Renal cortical epithelial cell (primary cell): Measurements from ENCODE around the gene FAM83G. TPM values are rescaled to one million over a fixed set of nuclear protein-coding genes. Genes with fewer than 3 reads are reported as not detected.
"Not testable (repeated sequence)": the region's sequence is repeated elsewhere in the genome, so short reads cannot be mapped to it uniquely, and the experiment has no call there.

Experiments
- DNase-seq: peaks from one replicate; pipeline ENCODE4 v3.0.0-alpha.2; 2011; ENCODE audit warnings: low read depth
- total RNA-seq: library from RNA; depleted of rRNA; stranded (reverse); fragments of >200 nt; gene quantifications from 2 replicates; pipeline ENCODE4 v1.2.3, GENCODE V29; 2014

FAM83G gene
- total RNA-seq, 1 donor from 2014 or later, result 17.9 TPM

DNA sequence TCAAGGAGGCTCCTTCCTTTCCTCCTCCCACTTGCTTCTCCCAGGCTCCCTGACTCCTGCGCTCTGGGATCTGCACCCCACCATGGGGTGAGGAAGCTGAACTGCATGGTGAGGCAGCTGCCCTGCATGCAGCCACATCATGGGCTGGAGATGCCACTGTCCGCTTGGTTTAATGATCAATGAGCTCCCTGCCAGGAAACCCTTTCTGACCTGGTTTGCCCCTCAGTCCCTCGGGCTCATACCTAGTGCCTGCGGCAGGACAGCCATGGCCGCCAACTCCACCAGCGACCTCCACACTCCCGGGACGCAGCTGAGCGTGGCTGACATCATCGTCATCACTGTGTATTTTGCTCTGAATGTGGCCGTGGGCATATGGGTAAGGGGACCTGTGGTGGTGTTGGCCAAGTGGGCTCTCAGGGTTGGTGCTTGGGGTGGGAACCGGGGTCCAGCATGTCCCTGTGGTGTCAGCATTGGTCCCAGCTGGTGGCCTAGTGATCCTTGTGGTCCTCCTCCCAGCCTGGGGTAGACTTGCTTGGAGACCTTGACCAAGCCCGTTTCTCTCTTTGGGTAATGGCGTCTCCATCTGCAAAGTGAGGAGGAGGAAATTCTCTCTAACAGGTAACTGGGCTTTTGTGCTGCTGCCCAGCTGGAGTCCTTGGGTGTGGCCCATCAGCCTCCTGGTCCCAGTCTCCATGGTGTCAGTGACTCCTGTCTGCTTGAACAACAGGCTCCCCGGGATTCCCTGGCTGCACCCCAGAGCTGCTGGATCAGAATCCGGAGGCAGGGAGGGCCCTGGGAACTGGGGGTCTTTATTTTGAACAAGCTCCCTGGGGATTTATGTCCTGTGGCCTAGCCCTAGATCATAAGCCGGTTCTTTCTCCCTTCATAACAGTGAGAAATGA, 52.4 kb downstream of the FAM83G start, which contains the start of gene SLC5A10:
Gene SLC5A10 (plus strand): TSS at position 225 of the 902 bp plus-strand sequence. CDS start 41 bp downstream, at position 266.
- DNase-seq, result peak; percentile 69

GRCh38 chr17:18950944-18951905, 53.3 kb downstream of the FAM83G start:
- DNase-seq, result peak; percentile 95

- no peak for DNase-seq
Observed at GRCh38 chr17:18950346-18950745, 54.2 kb downstream of the FAM83G start.

GRCh38 chr17:18949566-18949965, 55.0 kb downstream of the FAM83G start:
- DNase-seq, result no peak

GRCh38 chr17:18948476-18949006, 56.0 kb downstream of the FAM83G start:
- no peak for DNase-seq

DNA sequence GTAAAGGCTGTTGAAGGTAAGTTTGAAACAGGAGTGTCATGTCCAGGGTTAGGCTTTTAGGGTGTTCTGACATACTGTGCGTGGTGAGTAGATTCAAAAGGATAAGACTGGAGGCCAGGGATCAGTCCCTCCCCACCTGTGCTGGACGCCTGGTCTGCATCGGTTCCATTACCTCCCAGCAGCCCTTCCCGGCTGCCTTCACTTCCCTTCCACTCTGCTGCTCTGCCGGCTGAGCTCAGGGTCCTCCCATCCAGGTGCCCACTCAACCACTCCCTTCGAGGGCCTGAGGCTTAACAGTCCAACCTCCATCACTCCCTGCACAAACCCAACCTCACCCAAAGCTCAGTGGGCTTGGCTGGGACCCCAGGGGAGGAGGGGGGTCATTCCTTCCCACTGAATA, 56.7 kb downstream of the FAM83G start:
- DNase-seq, result no peak

GRCh38 chr17:18946536-18946935, 58.0 kb downstream of the FAM83G start:
- peak; percentile 35 for DNase-seq

DNA sequence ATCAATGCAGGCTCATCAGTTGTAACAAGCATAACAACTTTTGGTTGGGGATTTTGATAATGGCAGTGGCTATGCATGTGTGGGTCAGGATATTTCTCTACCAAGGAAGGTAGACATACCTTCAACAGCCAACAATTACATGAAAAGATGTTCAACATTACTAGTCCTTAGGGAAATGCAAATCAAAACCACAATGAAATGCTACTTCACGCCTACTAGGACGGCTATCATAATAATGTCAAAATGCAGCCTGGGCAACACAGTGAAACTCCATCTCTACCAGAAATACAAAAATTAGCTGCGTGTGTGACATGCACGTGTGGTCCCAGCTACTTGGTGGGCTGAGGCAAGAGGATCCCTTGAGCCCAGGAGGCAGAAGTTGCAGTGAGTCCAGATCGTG, 59.9 kb downstream of the FAM83G start:
- DNase-seq, result no peak

GRCh38 chr17:18938692-18939023, 65.9 kb downstream of the FAM83G start:
- no peak for DNase-seq

GRCh38 chr17:18937981-18938691, 66.4 kb downstream of the FAM83G start:
- no peak for DNase-seq

DNA sequence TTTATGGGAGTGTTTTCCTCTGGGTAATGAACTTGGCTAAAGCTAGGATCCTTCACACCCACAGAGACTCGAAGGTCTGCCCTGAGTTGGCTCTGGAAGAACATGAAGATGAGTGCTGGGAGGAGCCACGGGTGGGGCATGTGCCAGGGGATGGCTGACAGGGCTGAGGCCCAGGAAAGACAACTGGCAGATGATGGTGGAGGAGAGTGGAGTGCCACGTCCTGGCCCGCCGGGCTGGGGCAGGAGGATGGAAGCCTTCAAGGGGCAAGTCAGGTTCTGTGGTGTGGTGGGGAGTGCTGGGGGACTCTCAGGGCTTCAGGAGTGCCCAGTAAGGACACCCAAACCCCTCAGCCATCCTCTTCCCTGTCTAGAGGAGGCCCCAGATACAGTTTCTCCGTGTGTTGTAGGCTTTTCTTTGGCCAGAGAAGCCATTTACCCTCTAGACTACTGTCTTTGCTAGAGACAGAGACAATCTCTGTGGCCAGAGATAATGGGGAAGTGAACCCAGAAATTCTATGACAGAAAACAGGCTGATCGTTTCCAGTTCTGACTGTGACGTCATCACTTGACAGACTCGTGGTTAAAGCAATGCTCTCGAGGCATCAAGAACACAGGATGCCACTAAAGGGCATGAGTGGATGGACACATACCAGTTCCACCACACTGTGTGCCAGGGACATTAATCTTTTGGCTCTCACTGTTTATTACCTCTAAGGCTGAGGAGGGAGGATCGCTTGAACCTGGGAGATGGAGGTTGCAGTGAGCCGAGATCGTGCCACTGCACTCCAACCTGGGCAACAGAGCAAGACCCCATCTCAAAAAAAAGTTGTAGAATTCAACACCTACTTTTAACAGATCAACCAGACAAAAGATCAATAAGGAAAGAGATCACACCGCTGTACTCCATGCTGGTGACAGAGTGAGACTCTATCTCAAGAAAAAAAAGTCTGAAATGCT, 71.2 kb downstream of the FAM83G start:
- DNase-seq, result no peak

DNA sequence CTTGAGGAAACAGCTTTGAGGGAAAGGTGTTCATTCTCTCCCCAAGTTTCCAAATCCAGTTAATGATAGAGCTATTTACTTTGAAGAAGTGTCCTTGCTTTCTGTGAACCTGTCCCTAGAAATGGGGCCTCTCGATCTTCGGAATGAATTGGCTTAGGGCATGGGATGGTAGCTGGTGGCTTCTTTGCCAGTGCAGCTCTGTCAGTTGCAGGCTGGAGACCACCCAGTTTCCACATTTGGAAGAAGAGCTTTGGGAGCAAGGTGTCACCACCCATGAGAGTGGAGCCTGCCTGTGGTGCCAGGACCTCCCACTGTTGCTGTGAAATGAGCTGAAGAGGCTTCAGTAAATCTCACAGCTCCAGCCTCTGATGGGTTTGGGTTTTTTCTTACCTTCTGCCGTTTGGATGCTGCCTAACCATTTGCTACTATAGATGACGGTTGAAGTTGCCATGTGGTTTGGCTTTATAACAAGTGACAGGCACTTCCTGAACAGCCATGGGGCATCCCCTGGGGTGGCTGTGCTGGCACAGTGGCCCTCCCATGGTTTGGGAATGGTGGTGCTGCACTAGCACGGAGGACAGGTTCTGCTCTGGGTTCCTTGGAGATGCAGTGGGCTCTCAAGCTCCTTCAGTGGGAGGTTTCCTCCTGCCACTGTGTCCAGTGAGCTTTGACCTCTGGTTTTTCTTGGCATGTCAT, 72.1 kb downstream of the FAM83G start:
- DNase-seq, result no peak

DNA sequence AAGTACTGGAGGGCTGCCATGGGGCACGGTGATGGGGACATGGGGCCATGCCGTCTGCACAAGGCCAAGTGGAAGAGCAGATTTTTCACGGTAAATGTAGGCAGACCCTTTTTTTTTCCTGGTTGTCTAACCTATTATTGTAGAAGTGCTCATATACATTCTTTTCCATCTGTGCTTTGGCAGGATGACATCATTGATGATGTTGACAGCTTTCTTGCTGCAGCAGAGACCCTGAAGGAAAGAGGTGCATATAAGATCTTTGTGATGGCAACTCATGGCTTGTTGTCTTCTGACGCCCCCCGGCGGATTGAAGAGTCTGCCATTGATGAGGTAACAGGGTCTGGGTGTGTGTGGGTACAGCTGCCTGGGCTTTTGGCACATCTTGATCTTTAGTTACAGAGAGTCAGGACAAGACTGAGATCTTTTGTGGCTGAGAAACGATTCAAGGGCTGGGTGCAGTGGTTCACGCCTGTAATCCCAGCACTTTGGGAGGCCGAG, 75.9 kb downstream of the FAM83G start:
- no peak for DNase-seq

DNA sequence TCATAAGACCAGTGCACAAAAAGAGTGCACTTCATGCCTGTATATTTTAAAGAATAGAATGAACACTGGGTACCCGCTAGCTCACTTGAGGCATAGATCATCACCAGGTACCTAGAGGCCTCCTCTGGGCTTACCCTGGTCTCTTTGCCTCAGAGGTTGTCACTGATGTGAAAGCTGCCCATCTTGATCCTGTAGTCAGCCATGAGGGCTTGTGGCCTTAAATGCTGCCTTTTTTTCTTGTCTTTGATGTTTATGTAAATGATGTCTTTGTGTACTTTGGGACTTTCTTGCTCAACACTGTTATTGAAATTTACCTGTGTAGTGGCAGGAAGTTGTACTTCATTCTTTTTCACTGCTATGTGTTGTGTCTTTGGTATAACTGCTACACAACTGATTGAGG, 79.4 kb downstream of the FAM83G start:
- DNase-seq, result peak; percentile 36

GRCh38 chr17:18922596-18922995, 82.0 kb downstream of the FAM83G start:
- not testable (repeated sequence) for DNase-seq

GRCh38 chr17:18921912-18922451, 82.6 kb downstream of the FAM83G start:
- DNase-seq, result peak; percentile 82

DNA sequence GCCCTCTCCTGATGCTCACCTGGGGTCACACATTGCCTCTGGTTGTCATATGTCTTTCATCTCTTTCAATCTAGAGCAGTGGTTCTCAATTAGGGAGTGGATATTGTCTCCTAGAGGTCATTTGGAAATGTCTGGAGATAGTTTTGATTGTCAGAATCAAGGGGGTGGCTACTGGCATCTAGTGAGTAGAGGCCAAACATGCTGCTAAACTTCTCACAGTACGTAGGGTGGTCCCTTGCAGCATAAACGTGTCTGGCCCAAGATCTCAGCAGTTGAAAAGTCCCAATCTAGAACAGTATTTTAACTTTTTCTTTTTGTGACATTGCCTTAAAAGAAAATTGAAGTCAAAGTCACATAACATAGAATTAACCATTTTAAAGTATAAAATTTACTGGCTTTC, 83.1 kb downstream of the FAM83G start:
- DNase-seq, result no peak

DNA sequence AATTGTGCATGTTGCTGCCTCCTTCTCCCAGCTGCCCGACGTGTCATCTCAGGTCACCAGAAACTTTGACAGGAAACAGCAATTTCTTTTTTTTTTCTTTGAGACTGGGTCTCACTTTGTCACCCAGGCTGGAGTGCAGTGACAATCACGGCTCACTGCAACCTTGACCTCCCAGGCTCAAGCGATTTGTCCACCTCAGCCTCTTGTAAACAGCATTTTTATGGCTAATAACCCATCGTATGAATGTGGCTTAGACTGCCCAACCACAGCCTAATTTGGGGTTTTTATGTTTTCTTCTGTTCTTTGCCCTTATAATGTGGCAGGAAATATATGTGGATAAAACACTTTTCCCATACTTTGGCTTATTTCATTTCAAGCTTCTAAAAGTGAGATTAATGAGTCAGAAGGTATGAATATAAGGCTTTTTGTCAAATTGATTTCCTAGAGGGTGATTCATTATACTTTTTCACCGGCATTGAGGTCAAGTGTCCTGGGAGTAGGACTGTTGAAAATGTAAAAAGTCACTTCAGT, 83.6 kb downstream of the FAM83G start:
- DNase-seq, result peak; percentile 54

- DNase-seq, result no peak
Observed at GRCh38 chr17:18919963-18920362, 84.6 kb downstream of the FAM83G start.
